Measurements from ENCODE around the gene CPSF4L. TPM values are rescaled to one million over a fixed set of nuclear protein-coding genes. Genes with fewer than 3 reads are reported as not detected.

CPSF4L gene
- total and polyA plus RNA-seq, 2 of the 13 experiments (the other 11 are each of a cell fraction or from before 2014, with no cell fraction given): 0.73 to 1.6 TPM

GRCh38 chr17:73308017-73308823 lies 46.5 kb upstream of the CPSF4L start (continued):
- 0 out of 2 replicates have a peak, but pooled peaks have one; percentile 24 for TF ChIP-seq ELF1 (CRISPR knock-in tag; IDR thresholded peaks at IDR 0.05)
- TF ChIP-seq EEA1 (CRISPR knock-in tag; IDR thresholded peaks at IDR 0.05; ENCODE audit: borderline replicate concordance): no peak
- TF ChIP-seq POGZ (CRISPR knock-in tag; IDR thresholded peaks at IDR 0.05): 0 out of 2 replicates have a peak, but pooled peaks have one; percentile 26
- TF ChIP-seq ZNF121 (CRISPR knock-in tag; IDR thresholded peaks at IDR 0.05): peak; percentile 10; the same call in 1 of the 2 replicates
- no peak for TF ChIP-seq ZNF839 (CRISPR knock-in tag; IDR thresholded peaks at IDR 0.05; ENCODE audit: borderline replicate concordance)
- TF ChIP-seq ZNF326 (CRISPR knock-in tag; IDR thresholded peaks at IDR 0.05; ENCODE audit: borderline replicate concordance): no peak
- TF ChIP-seq CENPT (CRISPR knock-in tag; IDR thresholded peaks at IDR 0.05; ENCODE audit: low read depth): no peak
- no peak for TF ChIP-seq REXO4 (CRISPR knock-in tag; IDR thresholded peaks at IDR 0.05; ENCODE audit: borderline replicate concordance)
- no peak for TF ChIP-seq ZNF773 (CRISPR knock-in tag; IDR thresholded peaks at IDR 0.05; ENCODE audit: borderline replicate concordance)
- TF ChIP-seq KDM3A (CRISPR knock-in tag; IDR thresholded peaks at IDR 0.05; ENCODE audit: low read depth): 0 out of 2 replicates have a peak, but pooled peaks have one; percentile 65
- no peak for TF ChIP-seq ZBTB42 (CRISPR knock-in tag; IDR thresholded peaks at IDR 0.05)
- peak; percentile 98 for TF ChIP-seq CEBPB (IDR thresholded peaks at IDR 0.05; ENCODE audit: borderline replicate concordance, low read depth, low read length)
- no peak for TF ChIP-seq ZBTB49 (CRISPR knock-in tag; IDR thresholded peaks at IDR 0.05; ENCODE audit: borderline replicate concordance)
- peak; percentile 74; the same call in 1 of the 2 replicates for TF ChIP-seq TBX3 (IDR thresholded peaks at IDR 0.05; ENCODE audit: borderline replicate concordance)
- TF ChIP-seq SALL1 (CRISPR knock-in tag; IDR thresholded peaks at IDR 0.05): peak; percentile 84
- TF ChIP-seq ZSCAN20 (CRISPR knock-in tag; IDR thresholded peaks at IDR 0.05; ENCODE audit: borderline replicate concordance): 0 out of 2 replicates have a peak, but pooled peaks have one; percentile 14
- TF ChIP-seq ZNF280B (CRISPR knock-in tag; IDR thresholded peaks at IDR 0.05; ENCODE audit: borderline replicate concordance): no peak
- no peak for TF ChIP-seq IRX3 (CRISPR knock-in tag; IDR thresholded peaks at IDR 0.05; ENCODE audit: borderline replicate concordance, low read depth)
- TF ChIP-seq ZBTB26 (CRISPR knock-in tag; IDR thresholded peaks at IDR 0.05; ENCODE audit: borderline replicate concordance): peak; percentile 97
- peak; percentile 89; the same call in 1 of the 2 replicates for TF ChIP-seq ZNF292 (CRISPR knock-in tag; IDR thresholded peaks at IDR 0.05; ENCODE audit: borderline replicate concordance, low read depth)
- TF ChIP-seq SRY (CRISPR knock-in tag; IDR thresholded peaks at IDR 0.05): no peak
- TF ChIP-seq YEATS4 (CRISPR knock-in tag; IDR thresholded peaks at IDR 0.05; ENCODE audit: borderline replicate concordance): peak; percentile 71
- TF ChIP-seq ZNF12 (CRISPR knock-in tag; IDR thresholded peaks at IDR 0.05): 0 out of 2 replicates have a peak, but pooled peaks have one; percentile 68

All from HepG2 (cell line).